Tibial nerve (tissue), 4 donors: ENCODE measurements around the gene RUSF1.
"Not testable (repeated sequence)": the region's sequence is repeated elsewhere in the genome, so short reads cannot be mapped to it uniquely, and the experiment has no call there.

Experiments used
- EP300 ChIP-seq, 2 donors: sonication (generic); formaldehyde crosslinking; IDR thresholded peaks; one replicate each; pipeline ENCODE4 v1.6.1; 2017; ENCODE audit warnings: antibody characterized with exemption in 2 of 2, mild to moderate bottlenecking in 1 of 2
- POLR2A ChIP-seq, 2 donors: fragments of 450-650 bp; IDR thresholded peaks; one replicate each; pipeline ENCODE4 v1.6.1; 2017; ENCODE audit warnings: antibody characterized with exemption in 2 of 2, mild to moderate bottlenecking in 2 of 2, moderate library complexity in 2 of 2
- TF ChIP-seq, protein P1 (sequence below), 5 experiments: fragments of 200-600 bp in 3 of 5; fragments of 450-650 bp in 2 of 5; sonication (generic) in 3 of 5; IDR thresholded peaks; one replicate each; pipeline ENCODE4 v1.5.1; 2016 to 2019; ENCODE audit warnings: antibody characterized with exemption in 5 of 5, mild to moderate bottlenecking in 3 of 5, moderate library complexity in 2 of 5

DNA sequence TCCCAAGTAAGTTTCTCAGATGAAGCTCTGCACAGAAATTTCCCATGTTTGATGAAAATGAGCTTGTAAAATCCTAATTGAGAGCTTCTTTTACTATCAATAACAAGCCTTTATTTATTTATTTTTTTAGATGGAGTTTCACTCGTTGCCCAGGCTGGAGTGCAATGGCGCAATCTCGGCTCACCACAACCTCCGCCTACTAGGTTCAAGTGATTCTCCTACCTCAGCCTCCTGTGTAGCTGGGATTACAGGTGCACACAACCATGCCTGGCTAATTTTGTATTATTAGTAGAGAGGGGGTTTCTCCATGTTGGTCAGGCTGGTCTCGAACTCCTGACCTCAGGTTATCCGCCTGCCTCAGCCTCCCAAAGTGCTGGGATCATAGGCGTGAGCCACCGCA lies 4.6 kb downstream of the RUSF1 start:
- TF ChIP-seq, protein P1, sequence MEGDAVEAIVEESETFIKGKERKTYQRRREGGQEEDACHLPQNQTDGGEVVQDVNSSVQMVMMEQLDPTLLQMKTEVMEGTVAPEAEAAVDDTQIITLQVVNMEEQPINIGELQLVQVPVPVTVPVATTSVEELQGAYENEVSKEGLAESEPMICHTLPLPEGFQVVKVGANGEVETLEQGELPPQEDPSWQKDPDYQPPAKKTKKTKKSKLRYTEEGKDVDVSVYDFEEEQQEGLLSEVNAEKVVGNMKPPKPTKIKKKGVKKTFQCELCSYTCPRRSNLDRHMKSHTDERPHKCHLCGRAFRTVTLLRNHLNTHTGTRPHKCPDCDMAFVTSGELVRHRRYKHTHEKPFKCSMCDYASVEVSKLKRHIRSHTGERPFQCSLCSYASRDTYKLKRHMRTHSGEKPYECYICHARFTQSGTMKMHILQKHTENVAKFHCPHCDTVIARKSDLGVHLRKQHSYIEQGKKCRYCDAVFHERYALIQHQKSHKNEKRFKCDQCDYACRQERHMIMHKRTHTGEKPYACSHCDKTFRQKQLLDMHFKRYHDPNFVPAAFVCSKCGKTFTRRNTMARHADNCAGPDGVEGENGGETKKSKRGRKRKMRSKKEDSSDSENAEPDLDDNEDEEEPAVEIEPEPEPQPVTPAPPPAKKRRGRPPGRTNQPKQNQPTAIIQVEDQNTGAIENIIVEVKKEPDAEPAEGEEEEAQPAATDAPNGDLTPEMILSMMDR (IDR thresholded peaks at IDR 0.05) = not testable (repeated sequence)
- not testable (repeated sequence) for TF ChIP-seq POLR2A, EP300 (IDR thresholded peaks at IDR 0.05)
